Measurements from ENCODE around the gene C6orf89. TPM values are rescaled to one million over a fixed set of nuclear protein-coding genes. Genes with fewer than 3 reads are reported as not detected.
"Not testable (repeated sequence)": the region's sequence is repeated elsewhere in the genome, so short reads cannot be mapped to it uniquely, and the experiment has no call there.

The C6orf89 gene
- total RNA-seq, 2 experiments from 2014 or later: 47.5 to 58.1 TPM

DNA sequence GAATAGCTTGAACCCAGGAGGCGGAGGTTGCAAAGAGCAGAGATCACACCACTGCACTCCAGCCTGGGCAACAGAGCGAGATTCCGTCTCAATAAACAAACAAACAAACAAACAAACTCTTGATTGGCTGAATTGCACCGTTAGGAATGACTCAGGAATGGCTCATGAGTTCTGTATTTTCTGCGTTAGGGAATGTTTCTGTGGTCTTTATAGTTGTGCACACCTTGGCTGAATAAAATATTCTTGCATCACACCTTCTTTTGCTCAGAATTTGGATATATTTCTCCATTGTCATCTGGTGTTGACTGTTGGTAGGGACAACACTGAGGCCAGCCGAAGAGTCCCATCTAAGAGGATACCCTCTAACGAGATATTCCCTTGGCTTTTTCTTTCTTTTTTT, 49.1 kb downstream of the C6orf89 start:
- ChIA-PET CTCF (interaction anchor here (1.6 kb wide), 1 partner anchor 83 kb away, joined by 3 read pairs; no protein-coding TSS in a partner anchor), POLR2A (no interaction called here)
- Mint-ChIP-seq H3K4me3 (no peak overlapping the region), H3K4me1 (peaks cover 21% of the 10 kb centered on the region), H3K9me3 (no peaks in the 10 kb centered on the region), H3K36me3 (ENCODE audit: low read depth) (no peaks in the 10 kb centered on the region), H3K27me3 (peaks cover 6% of the 10 kb centered on the region), H3K27ac (no peak overlapping the region)
- no peak for DNase-seq

DNA sequence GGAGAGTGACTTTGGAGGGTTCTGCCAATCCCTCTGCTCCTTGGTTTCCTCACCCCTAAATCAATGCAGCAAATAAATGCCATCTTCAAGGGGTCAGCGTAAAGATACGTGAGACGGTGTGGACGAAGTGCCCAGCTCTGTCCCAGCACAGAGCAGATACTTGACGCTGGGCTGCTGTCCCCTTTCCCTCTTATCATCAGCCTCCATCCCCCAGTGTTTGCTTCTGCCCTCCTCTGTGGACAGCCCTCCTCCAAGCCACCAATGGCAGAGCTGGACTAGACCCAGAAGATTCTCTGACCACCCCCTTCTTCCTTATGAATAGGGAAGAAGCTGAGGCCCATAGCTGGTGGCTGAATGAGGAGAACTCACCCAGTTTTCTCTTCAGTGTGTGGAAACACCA, 51.1 kb downstream of the C6orf89 start:
- peaks cover 21% of the 10 kb centered on the region for H3K4me1 Mint-ChIP-seq
- no peaks in the 10 kb centered on the region for H3K36me3 Mint-ChIP-seq (ENCODE audit: low read depth)
- H3K4me3 Mint-ChIP-seq: no peak overlapping the region
- no peak for DNase-seq
- no peak overlapping the region for H3K27ac Mint-ChIP-seq
- peaks cover 11% of the 10 kb centered on the region for H3K27me3 Mint-ChIP-seq
- POLR2A ChIA-PET: no interaction called here
- CTCF ChIA-PET: interaction anchor here (0.9 to 1.6 kb wide), 4 partner anchors 11 to 27 kb away, joined by 3 to 6 read pairs (median 4); partner anchors contain the start of gene PI16
- H3K9me3 Mint-ChIP-seq: no peaks in the 10 kb centered on the region

DNA sequence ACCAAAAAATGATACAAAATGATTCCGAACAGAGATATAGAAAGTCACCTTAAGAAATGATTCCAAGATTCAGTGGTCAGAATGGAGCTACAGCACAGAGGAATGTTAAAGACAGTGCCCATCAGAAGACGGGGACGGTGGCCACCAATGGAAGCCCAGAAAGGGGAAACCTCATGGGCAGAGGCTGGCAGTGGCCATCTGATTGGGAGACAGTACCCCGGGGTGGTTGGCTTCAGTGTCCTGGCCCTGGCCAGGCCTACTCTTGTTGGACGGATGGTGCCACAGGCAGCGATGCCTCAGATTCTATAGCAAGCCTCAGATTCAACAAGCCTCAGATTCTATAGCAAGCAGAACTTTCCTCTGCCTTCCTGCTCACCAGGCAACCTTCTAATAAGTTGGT, 52.1 kb downstream of the C6orf89 start:
- Mint-ChIP-seq H3K27me3 (peaks cover 12% of the 10 kb centered on the region), H3K9me3 (no peaks in the 10 kb centered on the region), H3K4me3 (no peak overlapping the region), H3K4me1 (peaks cover 19% of the 10 kb centered on the region), H3K36me3 (ENCODE audit: low read depth) (no peaks in the 10 kb centered on the region), H3K27ac (no peak overlapping the region)
- ChIA-PET CTCF (interaction anchor here (0.7 to 1.6 kb wide), 3 partner anchors 16 to 273 kb away, joined by 3 to 6 read pairs (median 3); partner anchors contain the start of gene PI16), POLR2A (no interaction called here)
- no peak for DNase-seq

DNA sequence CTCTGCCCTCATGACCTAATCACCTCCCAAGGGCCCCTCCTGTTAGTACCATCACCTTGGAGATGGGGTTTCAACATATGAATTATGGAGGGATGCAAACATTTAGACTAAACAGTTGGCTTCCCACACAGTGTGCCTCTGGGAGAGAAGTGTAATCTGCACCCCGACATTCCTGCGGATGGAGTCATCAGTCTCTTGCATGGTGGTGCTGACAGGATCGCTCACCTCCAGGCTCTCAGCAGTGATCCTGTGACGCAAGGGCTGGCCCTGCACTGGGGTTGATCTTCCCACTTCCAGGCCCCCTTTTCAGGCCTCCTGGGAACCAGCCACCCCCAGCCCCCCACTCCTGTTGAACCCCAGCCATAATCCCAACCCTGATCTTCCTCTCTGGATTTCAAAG, 52.8 kb downstream of the C6orf89 start:
- no peak overlapping the region for H3K27ac Mint-ChIP-seq
- DNase-seq: no peak
- CTCF ChIA-PET: interaction anchor here (0.6 to 1.1 kb wide), 2 partner anchors 18 to 71 kb away, joined by 3 to 4 read pairs; no protein-coding TSS in a partner anchor
- peaks cover 20% of the 10 kb centered on the region for H3K4me1 Mint-ChIP-seq
- H3K4me3 Mint-ChIP-seq: no peak overlapping the region
- no peaks in the 10 kb centered on the region for H3K9me3 Mint-ChIP-seq
- peaks cover 16% of the 10 kb centered on the region for H3K27me3 Mint-ChIP-seq
- no peaks in the 10 kb centered on the region for H3K36me3 Mint-ChIP-seq (ENCODE audit: low read depth)
- POLR2A ChIA-PET: no interaction called here

DNA sequence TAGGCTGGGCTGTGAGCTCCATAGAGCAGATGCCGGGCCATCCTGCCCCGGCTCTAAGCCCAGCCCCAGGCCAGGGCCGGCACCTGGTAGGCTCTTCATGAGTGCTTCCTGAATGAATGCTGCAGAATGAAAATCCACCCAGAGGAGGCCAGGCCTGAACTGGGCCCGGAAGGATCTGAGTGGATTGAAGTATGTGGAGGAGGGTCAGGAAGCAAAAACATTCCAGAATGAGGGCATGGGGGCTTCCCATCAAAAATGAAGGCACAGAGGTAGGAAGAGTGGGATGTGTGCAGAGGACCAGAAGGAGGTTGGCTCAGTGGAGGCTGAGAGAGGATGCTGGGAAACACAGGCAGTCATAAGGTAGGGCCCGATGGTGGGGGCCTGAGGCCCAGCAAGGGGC, 53.3 kb downstream of the C6orf89 start:
- H3K27ac Mint-ChIP-seq; DNase-seq; H3K36me3 Mint-ChIP-seq (ENCODE audit: low read depth); H3K4me3 Mint-ChIP-seq; POLR2A ChIA-PET; H3K9me3 Mint-ChIP-seq: not testable (repeated sequence)
- Mint-ChIP-seq H3K27me3 (peaks cover 16% of the 10 kb centered on the region), H3K4me1 (peaks cover 17% of the 10 kb centered on the region)
- CTCF ChIA-PET: interaction anchor here (0.6 to 1.1 kb wide), 2 partner anchors 18 to 71 kb away, joined by 3 to 4 read pairs; no protein-coding TSS in a partner anchor

DNA sequence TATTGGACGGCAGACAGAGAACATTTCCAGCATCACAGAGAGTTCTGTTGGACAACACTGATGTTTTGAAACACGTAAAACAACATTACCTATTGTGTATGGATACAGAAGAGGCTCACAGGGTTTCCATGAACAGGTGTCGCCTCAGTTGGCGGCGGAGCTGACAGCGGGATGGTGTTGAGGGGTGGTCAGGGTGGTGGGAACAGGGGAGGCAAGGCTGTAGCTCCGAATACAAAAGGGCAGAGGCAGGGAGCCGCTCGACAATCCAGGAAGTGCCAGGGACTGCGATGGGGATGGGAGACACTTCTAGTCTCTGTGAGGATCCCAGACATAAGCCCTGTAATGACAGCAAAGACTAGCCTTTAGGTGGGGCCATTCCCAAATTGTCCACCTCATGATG, 54.3 kb downstream of the C6orf89 start:
- ChIA-PET CTCF (interaction anchor here (0.6 to 1.2 kb wide), 2 partner anchors 16 to 54 kb away, joined by 3 read pairs; partner anchors contain the start of gene C6orf89), POLR2A (no interaction called here)
- DNase-seq: no peak
- H3K27ac Mint-ChIP-seq: no peak overlapping the region
- H3K36me3 Mint-ChIP-seq (ENCODE audit: low read depth): no peaks in the 10 kb centered on the region
- peaks cover 14% of the 10 kb centered on the region for H3K27me3 Mint-ChIP-seq
- H3K4me3 Mint-ChIP-seq: no peak overlapping the region
- no peaks in the 10 kb centered on the region for H3K9me3 Mint-ChIP-seq
- H3K4me1 Mint-ChIP-seq: peaks cover 15% of the 10 kb centered on the region

DNA sequence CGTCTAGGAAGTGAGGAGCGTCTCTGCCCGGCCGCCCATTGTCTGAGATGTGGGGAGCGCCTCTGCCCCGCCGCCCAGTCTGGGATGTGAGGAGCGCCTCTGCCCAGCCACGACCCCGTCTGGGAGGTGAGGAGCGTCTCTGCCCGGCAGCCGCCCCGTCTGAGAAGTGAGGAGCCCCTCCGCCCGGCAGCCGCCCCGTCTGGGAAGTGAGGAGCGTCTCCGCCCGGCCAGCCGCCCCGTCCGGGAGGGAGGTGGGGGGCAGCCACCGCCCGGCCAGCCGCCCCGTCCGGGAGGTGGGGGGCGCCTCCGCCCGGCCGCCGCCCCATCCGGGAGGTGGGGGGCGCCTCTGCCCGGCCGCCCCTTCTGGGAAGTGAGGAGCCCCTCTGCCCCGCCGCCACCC, 55.8 kb downstream of the C6orf89 start:
- H3K27ac Mint-ChIP-seq; H3K36me3 Mint-ChIP-seq (ENCODE audit: low read depth); H3K4me1 Mint-ChIP-seq; DNase-seq; CTCF ChIA-PET; H3K4me3 Mint-ChIP-seq; POLR2A ChIA-PET; H3K9me3 Mint-ChIP-seq: not testable (repeated sequence)
- H3K27me3 Mint-ChIP-seq: peaks cover 12% of the 10 kb centered on the region

DNA sequence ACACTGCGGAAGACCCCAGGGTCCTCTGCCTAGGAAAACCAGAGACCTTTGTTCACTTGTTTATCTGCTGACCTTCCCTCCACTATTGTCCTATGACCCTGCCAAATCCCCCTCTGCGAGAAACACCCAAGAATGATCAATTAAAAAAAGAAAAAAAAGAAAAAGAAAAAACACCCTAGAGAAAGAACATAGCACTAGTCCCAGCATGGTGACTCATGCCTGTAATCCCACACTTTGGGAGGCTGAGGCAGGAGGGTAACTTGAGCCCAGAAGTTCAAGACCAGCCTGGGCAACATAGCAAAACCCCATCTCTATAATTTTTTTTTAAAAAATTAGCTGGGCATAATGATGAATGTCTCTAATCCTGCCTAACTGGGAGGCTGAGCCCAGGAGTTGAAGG, 56.6 kb downstream of the C6orf89 start:
- Mint-ChIP-seq H3K27me3 (peaks cover 12% of the 10 kb centered on the region), H3K4me1 (peaks cover 15% of the 10 kb centered on the region)
- DNase-seq; H3K9me3 Mint-ChIP-seq; H3K36me3 Mint-ChIP-seq (ENCODE audit: low read depth); H3K27ac Mint-ChIP-seq; POLR2A ChIA-PET; CTCF ChIA-PET; H3K4me3 Mint-ChIP-seq: not testable (repeated sequence)

DNA sequence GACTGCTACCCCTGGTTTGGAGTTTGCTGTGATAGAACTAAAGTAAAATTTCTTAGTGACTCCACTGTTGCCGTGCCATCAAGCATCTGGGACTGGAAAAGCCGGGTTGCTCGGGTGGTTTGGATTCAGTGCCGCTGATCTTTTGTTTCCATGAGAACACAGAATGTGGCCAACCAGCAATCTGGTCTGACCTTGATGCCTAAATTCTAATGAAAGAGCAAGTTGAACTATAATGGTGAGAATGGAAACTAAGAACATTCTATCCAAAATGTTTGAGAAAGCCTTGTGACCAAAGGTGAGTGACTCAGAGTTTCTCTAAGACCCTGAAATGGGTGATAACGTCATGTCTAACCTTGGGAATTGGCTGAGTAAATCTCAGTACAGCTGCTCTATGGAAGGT, 58.9 kb downstream of the C6orf89 start:
- no peak overlapping the region for H3K27ac Mint-ChIP-seq
- no peaks in the 10 kb centered on the region for H3K36me3 Mint-ChIP-seq (ENCODE audit: low read depth)
- H3K27me3 Mint-ChIP-seq: peaks cover 9% of the 10 kb centered on the region
- H3K9me3 Mint-ChIP-seq: no peaks in the 10 kb centered on the region
- no peak overlapping the region for H3K4me3 Mint-ChIP-seq
- peaks cover 36% of the 10 kb centered on the region for H3K4me1 Mint-ChIP-seq
- DNase-seq: no peak
- POLR2A ChIA-PET: no interaction called here
- CTCF ChIA-PET: no interaction called here

DNA sequence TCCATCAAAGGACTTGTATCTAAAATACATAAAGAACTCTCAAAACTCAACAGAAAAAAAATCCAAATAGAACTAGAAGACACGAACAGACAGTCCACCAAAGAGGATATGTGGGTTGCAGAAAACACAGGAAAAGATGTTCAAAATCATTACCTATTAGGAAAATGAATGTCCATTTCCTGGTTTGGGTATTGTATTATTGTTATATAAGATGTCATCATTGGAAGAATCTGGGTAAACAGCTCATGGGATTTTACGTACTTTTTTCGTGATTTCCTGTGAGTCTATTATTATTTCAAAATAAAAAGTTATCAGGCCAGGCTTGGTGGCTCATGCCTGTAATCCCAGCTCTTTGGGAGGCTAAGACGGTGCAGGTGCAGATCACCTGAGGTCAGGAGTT, 59.5 kb downstream of the C6orf89 start:
- H3K4me3 Mint-ChIP-seq: no peak overlapping the region
- no peak for DNase-seq
- H3K9me3 Mint-ChIP-seq: no peaks in the 10 kb centered on the region
- H3K36me3 Mint-ChIP-seq (ENCODE audit: low read depth): no peaks in the 10 kb centered on the region
- ChIA-PET POLR2A (no interaction called here), CTCF (no interaction called here)
- peaks cover 43% of the 10 kb centered on the region for H3K4me1 Mint-ChIP-seq
- no peak overlapping the region for H3K27ac Mint-ChIP-seq
- H3K27me3 Mint-ChIP-seq: peaks cover 7% of the 10 kb centered on the region

DNA sequence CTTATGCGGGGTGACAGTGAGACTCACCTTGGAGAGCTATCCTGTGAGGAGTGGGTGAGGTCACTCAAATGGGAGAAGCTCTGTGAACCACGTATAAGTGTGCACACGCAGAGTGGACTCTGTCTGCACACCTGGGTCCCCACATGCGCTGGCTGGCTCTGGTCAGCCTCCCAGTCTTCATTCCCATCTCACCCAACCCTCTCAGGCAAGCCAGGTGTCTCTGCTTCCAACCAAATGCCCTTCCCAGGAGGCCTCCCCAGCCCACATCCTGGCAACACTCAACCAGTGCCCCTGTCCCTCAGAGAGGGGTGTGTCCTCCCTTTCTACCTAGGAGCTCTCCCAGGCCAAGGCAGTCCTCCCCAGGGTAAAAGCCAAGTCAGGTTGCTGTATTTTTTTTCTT, 60.8 kb downstream of the C6orf89 start:
- no peaks in the 10 kb centered on the region for H3K36me3 Mint-ChIP-seq (ENCODE audit: low read depth)
- peaks cover 5% of the 10 kb centered on the region for H3K27me3 Mint-ChIP-seq
- DNase-seq: no peak
- POLR2A ChIA-PET: no interaction called here
- peaks cover 46% of the 10 kb centered on the region for H3K4me1 Mint-ChIP-seq
- peak overlapping the region; percentile 38 for H3K27ac Mint-ChIP-seq
- H3K4me3 Mint-ChIP-seq: no peak overlapping the region
- no peaks in the 10 kb centered on the region for H3K9me3 Mint-ChIP-seq
- CTCF ChIA-PET: no interaction called here

DNA sequence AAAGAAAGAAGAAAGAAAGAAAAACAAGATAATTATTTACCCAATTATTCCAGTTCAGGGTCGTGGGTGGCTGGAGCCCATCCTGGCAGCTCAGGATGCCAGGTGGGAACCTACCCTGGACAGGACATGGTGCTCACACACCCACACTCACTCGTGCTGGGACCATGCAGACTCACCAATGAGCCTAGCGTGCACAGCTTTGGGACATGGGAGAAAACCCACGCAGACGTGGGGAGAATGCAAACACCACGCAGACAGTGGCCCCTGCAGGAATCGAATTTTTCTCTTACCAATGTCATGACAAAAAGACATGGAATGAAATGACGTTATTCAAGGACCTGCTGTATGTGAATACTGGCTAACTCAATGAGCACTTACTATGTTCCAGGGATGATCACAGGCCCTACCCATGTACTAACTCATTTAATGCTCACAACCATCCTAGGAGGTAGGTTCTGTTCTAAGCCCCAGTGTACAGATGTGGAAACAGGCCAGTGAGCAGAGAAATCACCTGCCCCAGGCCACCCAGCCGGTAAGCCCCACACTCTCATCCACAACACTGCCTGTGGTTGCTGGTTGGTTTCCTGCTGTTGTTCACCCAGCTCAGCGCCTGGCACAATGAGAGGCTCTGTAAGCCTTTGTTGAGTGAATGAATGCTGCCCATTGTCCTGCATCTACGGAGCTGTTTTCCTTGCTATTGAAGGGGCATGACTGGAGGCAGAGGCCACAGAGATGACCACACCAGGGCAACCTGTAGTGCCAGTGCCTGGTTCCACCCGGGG, 62.0 kb downstream of the C6orf89 start:
- DNase-seq: peak; percentile 74
- peak overlapping the region; percentile 84 for H3K27ac Mint-ChIP-seq
- H3K4me3 Mint-ChIP-seq: peak overlapping the region; percentile 30
- no peaks in the 10 kb centered on the region for H3K36me3 Mint-ChIP-seq (ENCODE audit: low read depth)
- POLR2A ChIA-PET: no interaction called here
- H3K4me1 Mint-ChIP-seq: peaks cover 47% of the 10 kb centered on the region
- H3K9me3 Mint-ChIP-seq: no peaks in the 10 kb centered on the region
- CTCF ChIA-PET: no interaction called here
- peaks cover 4% of the 10 kb centered on the region for H3K27me3 Mint-ChIP-seq

DNA sequence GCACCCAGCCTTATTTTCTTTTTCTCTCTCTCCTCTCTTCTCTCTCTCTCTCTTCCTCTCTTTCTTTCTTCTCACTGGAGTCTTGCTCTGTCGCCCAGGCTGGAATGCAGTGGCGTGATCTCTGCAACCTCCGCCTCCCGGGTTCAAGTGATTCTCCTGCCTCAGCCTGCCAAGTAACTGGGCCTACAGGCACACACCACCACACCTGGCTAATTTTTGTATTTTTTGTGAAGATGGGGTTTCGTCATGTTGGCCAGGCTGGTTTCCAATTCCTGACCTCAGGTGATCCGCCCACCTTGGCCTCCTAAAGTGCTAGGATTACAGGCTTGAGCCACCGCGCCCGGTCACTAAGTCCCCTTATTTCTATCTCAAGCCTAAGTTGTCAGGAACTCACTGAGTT, 63.3 kb downstream of the C6orf89 start:
- DNase-seq; POLR2A ChIA-PET; H3K36me3 Mint-ChIP-seq (ENCODE audit: low read depth); H3K4me3 Mint-ChIP-seq; H3K27me3 Mint-ChIP-seq; H3K9me3 Mint-ChIP-seq: not testable (repeated sequence)
- CTCF ChIA-PET: interaction anchor here (1.6 kb wide), 1 partner anchor 69 kb away, joined by 5 read pairs; no protein-coding TSS in a partner anchor
- peak overlapping the region; percentile 44 for H3K27ac Mint-ChIP-seq
- H3K4me1 Mint-ChIP-seq: peaks cover 55% of the 10 kb centered on the region

Data from activated CD4-positive, alpha-beta T cell treated with anti-CD3 and anti-CD28 coated beads, Interleukin-2, amount 10 ng/mL, durations not matched to agents 7 days and 5 days (primary cell).